HepG2 (cell line): Measurements from ENCODE around the gene COL27A1.

Experiments used
- EZH2 ChIP-seq: conservative IDR thresholded peaks from 2 replicates; pipeline ENCODE4 v1.6.1; 2012; ENCODE audit warnings: mild to moderate bottlenecking, low read depth, low read length, moderate library complexity
- FOXM1 ChIP-seq: sonication (generic); formaldehyde crosslinking; IDR thresholded peaks from 2 replicates; pipeline ENCODE4 v1.5.0; 2020; ENCODE audit warnings: missing genetic modification reagents
- SIN3A ChIP-seq: IDR thresholded peaks from 2 replicates; pipeline ENCODE4 v1.6.1; 2011; ENCODE audit warnings: low read depth, mild to moderate bottlenecking, control low read depth, low read length, borderline replicate concordance
- SMAD3 ChIP-seq: sonication (generic); formaldehyde crosslinking; IDR thresholded peaks from 2 replicates; pipeline ENCODE4 v1.4.0; 2020; ENCODE audit warnings: missing genetic modification reagents
- SNAPC2 ChIP-seq: sonication (generic); formaldehyde crosslinking; IDR thresholded peaks from 2 replicates; pipeline ENCODE4 v1.8.1; 2022; ENCODE audit warnings: mild to moderate bottlenecking, missing genetic modification reagents
- ZNF776 ChIP-seq: sonication (generic); formaldehyde crosslinking; IDR thresholded peaks from 2 replicates; pipeline ENCODE4 v1.4.0; 2020; ENCODE audit warnings: mild to moderate bottlenecking, missing genetic modification reagents

DNA sequence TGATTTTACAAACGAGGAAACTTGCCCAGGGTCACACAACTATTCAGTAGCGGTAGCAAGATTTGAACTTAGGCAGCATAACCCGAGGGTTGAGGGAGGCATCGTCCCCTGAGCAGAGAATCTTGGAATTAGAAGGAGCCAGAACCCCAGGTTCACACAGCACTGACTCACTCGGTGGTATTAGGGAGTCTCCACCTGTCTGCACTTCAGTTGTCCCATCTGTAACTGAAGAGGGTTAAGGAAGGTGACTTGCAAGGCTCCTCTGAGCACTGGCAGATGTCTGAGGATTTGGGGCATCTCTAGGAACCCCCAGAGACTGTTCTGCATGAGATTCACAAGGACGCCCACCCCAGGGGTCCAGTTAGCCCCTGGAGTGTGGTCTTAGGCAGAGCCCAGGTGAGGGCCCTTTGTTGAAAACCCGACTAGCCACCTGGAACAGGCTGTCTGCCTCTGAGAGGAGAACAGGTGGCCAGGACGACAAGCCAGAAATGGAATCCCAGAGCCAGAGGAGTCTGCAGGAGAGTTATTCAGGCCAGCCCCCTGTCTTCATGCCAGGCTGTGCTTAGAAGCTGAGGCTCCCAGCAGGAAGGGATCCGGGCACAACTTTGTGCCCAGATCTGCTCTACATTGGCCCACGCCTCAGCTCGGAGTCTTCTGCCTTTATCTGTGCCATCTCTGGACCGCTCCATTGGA, 117.5 kb downstream of the COL27A1 start:
- no peak for TF ChIP-seq SIN3A
- no peak for TF ChIP-seq SMAD3 (CRISPR knock-in tag)
- TF ChIP-seq SNAPC2 (CRISPR knock-in tag) = no peak
- TF ChIP-seq EZH2 = no peak
- TF ChIP-seq FOXM1 = no peak
- no peak for TF ChIP-seq ZNF776 (CRISPR knock-in tag)
